Measurements from ENCODE around the gene LMTK2.

- TF ChIP-seq CTCF (IDR thresholded peaks at IDR 0.05) (no peak), EZH2 (IDR thresholded peaks at IDR 0.05; ENCODE audit: borderline replicate concordance, insufficient read depth, low read depth, low read length, poor library complexity, severe bottlenecking) (no peak)
Measured at GRCh38 chr7:98175260-98175940, 68.7 kb downstream of the LMTK2 start.

Measured in B cell (primary cell).